GM23248 (cell line): ENCODE measurements around the gene NHSL2.

ENCODE experiments used
- EZH2 ChIP-seq: fragments of 200-600 bp; sonication (generic); IDR thresholded peaks from 2 replicates; pipeline ENCODE4 v1.6.1; 2018; ENCODE audit warnings: antibody characterized with exemption, mild to moderate bottlenecking; ENCODE audit not compliant: insufficient read depth, poor library complexity, severe bottlenecking
- EZH2phosphoT487 ChIP-seq: fragments of 200-600 bp; sonication (generic); IDR thresholded peaks from 2 replicates; pipeline ENCODE4 v1.6.1; 2018; ENCODE audit warnings: antibody characterized with exemption, moderate library complexity, mild to moderate bottlenecking, low read depth; ENCODE audit not compliant: insufficient read depth

GRCh38 chrX:72100824-72101351 lies 190.2 kb downstream of the NHSL2 start:
- TF ChIP-seq EZH2, result no peak
- no peak for TF ChIP-seq EZH2phosphoT487
